Thoracic aorta (tissue), 2 donors: ENCODE data around the gene KIAA1217. TPM values are rescaled to one million over a fixed set of nuclear protein-coding genes. Genes with fewer than 3 reads are reported as not detected.

Experiments
- ATAC-seq: fragments of 150-250 bp; one replicate; pipeline ENCODE4 v1.8.0; 2017; ENCODE audit warnings: low read depth; ENCODE audit not compliant: insufficient number of reproducible peaks, low FRiP score
- DNase-seq: peaks from one replicate; pipeline ENCODE4 v3.0.0-alpha.2; 2020; ENCODE audit warnings: low spot score
- H3K27ac ChIP-seq, 2 donors: fragments of 200-600 bp; sonication (generic); 1 replicate in 1 of 2; 2 replicates in 1 of 2; pipeline ENCODE4 v1.5.1; 2016; ENCODE audit warnings: mild to moderate bottlenecking in 2 of 2, moderate library complexity in 2 of 2
- H3K27me3 ChIP-seq: fragments of 200-600 bp; sonication (generic); replicated peaks from 2 replicates; pipeline ENCODE4 v1.6.0; 2016; ENCODE audit warnings: mild to moderate bottlenecking; ENCODE audit not compliant: insufficient read depth
- H3K36me3 ChIP-seq: fragments of 200-600 bp; sonication (generic); one replicate; pipeline ENCODE4 v1.5.1; 2016
- H3K4me1 ChIP-seq, 2 donors: fragments of 200-600 bp; sonication (generic); 1 replicate in 1 of 2; 2 replicates in 1 of 2; pipeline versions ENCODE4 v1.5.1 to v1.6.0; 2016; ENCODE audit warnings: low read depth in 2 of 2, mild to moderate bottlenecking in 1 of 2; ENCODE audit not compliant: control insufficient read depth in 1 of 2
- H3K4me3 ChIP-seq: fragments of 200-600 bp; sonication (generic); 2 replicates; pipeline ENCODE4 v1.5.1; 2016; ENCODE audit warnings: mild to moderate bottlenecking
- H3K9me3 ChIP-seq: fragments of 200-600 bp; sonication (generic); 2 replicates; pipeline ENCODE4 v1.5.1; 2016
- total RNA-seq, 2 donors: library from RNA; depleted of rRNA; stranded (reverse); fragments of >200 nt; gene quantifications; one replicate each; pipeline versions ENCODE4 v1.1.0 to v1.2.3, GENCODE V29; 2016
- TF ChIP-seq, protein P1 (sequence below): fragments of 200-600 bp; sonication (generic); IDR thresholded peaks from one replicate; pipeline ENCODE4 v1.5.1; 2019; ENCODE audit warnings: antibody characterized with exemption

Gene KIAA1217
- total RNA-seq, 2 donors from 2014 or later = 15.2 to 15.6 TPM

DNA sequence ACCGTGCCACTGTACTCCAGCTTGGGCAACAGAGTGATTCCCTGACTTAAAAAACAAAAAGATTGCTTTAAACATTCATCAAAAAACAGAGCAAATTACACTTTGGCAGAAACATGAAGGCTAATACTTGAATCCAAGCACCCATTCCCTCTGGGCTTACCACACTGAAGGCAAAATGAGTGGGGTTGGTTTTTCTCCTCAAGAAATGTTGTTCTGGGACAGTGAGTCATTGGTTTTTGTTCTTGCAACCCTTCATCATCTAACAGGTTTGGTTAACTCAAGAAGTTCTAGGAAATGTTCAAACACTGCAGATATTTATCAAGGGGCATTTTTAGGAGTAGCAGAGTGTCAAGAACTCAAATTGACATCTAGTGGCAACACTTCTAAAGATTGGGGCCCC is 60.5 kb downstream of the KIAA1217 start:
- no peak for ATAC-seq
- DNase-seq = no peak
- TF ChIP-seq, protein P1, sequence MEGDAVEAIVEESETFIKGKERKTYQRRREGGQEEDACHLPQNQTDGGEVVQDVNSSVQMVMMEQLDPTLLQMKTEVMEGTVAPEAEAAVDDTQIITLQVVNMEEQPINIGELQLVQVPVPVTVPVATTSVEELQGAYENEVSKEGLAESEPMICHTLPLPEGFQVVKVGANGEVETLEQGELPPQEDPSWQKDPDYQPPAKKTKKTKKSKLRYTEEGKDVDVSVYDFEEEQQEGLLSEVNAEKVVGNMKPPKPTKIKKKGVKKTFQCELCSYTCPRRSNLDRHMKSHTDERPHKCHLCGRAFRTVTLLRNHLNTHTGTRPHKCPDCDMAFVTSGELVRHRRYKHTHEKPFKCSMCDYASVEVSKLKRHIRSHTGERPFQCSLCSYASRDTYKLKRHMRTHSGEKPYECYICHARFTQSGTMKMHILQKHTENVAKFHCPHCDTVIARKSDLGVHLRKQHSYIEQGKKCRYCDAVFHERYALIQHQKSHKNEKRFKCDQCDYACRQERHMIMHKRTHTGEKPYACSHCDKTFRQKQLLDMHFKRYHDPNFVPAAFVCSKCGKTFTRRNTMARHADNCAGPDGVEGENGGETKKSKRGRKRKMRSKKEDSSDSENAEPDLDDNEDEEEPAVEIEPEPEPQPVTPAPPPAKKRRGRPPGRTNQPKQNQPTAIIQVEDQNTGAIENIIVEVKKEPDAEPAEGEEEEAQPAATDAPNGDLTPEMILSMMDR = no peak
- Histone ChIP-seq H3K27ac (no peak overlapping the region), H3K36me3 (no peaks in the 10 kb centered on the region), H3K4me3 (no peak overlapping the region), H3K4me1 (no peaks in the 10 kb centered on the region), H3K27me3 (no peaks in the 10 kb centered on the region), H3K9me3 (no peaks in the 10 kb centered on the region)

DNA sequence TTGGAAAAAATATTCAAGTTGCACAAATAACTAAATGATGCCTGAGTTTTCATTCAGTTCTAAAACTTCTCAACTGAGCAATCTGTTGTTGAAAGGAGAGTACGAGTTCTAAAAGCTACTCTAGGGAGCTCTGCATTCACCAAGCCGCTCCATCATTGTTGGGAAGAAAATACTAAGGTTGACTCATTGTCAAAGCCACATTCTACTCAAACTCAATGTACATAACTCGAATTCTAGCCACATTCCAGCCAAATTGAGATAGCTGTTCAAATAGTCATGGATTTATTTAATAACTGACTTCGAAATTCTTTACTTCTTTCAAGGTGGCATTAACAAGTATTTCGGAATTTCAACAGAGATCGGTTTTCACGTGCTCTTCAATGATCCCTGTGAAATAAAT is 63.4 kb downstream of the KIAA1217 start:
- no peaks in the 10 kb centered on the region for H3K9me3 ChIP-seq
- H3K27me3 ChIP-seq = no peaks in the 10 kb centered on the region
- ATAC-seq (no peak), DNase-seq (no peak)
- H3K27ac ChIP-seq = no peak overlapping the region
- no peaks in the 10 kb centered on the region for H3K36me3 ChIP-seq
- TF ChIP-seq, protein P1 = no peak
- H3K4me3 ChIP-seq = no peak overlapping the region
- peaks cover 0 to 4% of the 10 kb centered on the region in 2 donors for H3K4me1 ChIP-seq

DNA sequence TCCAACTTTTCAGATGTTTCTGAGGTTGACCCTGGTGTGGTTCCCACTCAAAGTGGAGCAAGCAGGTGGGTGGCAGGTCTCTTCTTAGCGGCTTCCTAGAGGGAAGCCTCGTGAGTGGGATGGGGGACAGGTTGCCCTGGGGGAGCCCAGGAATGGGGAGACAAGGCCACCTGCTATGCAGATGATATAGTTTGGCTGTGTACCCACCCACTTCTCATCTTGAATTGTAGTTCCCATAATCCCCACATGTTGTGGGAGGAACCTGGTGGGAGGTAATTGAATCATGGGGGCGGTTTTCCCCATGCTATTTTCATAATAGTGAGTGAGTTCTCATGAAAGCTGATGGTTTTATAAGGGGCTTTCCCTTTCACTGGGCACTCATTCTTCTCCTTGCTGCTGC is 68.3 kb downstream of the KIAA1217 start:
- ATAC-seq = no peak
- H3K27me3 ChIP-seq = no peaks in the 10 kb centered on the region
- peak overlapping the region; percentile 67 to 76 for H3K27ac ChIP-seq
- H3K36me3 ChIP-seq = no peaks in the 10 kb centered on the region
- H3K4me1 ChIP-seq = peaks cover 0 to 8% of the 10 kb centered on the region in 2 donors
- DNase-seq = no peak
- H3K9me3 ChIP-seq = no peaks in the 10 kb centered on the region
- no peak overlapping the region for H3K4me3 ChIP-seq
- TF ChIP-seq, protein P1 = no peak

DNA sequence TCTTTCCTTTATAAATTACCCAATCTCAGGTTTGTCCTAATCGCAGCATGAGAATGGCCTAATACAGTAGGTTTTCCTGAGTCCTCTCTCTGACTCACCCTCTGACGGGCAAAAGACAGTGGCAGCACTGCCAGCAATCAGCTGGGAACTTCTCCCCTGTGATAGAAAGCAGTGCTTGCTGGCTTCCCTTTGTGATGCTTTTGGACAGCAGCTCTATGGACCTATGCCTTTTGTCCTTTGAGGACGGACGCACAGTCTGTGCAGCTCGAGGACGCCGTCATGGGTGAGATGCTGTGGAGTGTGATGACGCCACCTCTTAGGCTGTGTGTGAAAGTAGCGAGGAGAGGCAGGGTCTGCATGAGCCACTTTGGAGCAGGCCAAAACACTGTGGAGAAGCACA is 68.8 kb downstream of the KIAA1217 start:
- Histone ChIP-seq H3K9me3 (no peaks in the 10 kb centered on the region), H3K4me3 (peak overlapping the region; percentile 28), H3K36me3 (no peaks in the 10 kb centered on the region), H3K27ac (peak overlapping the region; percentile 67 to 76), H3K4me1 (peaks cover 0 to 8% of the 10 kb centered on the region in 2 donors), H3K27me3 (no peaks in the 10 kb centered on the region)
- TF ChIP-seq, protein P1 = no peak
- ATAC-seq (peak; percentile 64), DNase-seq (no peak)

DNA sequence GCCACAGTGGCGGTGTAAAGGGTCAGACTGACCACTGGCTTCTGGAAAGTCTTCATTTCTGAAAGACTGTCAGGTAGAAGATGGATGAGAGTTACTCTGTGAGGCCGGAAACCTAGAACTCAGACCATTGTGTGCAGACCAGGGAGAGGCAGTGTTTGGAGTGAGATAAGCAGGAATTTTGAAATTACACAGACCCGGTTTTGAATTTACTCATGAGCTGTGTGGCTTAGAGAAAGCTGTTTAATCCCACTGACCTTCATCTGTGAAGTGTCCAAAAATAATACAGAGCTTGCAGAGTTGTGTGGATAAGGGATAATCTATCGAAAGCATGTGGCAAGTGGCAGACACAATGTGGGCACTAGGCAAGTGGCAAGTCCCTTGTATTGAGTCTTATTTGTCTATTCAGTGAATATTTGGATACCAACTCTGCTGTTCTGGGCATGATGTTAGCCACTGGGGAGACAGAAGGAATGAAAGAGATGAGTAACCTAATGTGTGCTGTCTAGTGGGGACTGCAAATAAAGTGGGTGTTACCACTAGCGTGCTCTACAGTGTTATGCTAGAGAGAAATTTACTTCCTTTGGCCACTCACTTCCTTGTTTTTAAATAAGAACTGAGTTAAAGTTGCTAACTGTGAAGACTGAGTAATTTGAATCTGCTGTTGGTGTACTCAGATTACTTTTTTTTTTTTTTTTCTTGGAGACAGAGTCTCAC is 69.4 kb downstream of the KIAA1217 start:
- peaks cover 0 to 8% of the 10 kb centered on the region in 2 donors for H3K4me1 ChIP-seq
- no peaks in the 10 kb centered on the region for H3K36me3 ChIP-seq
- ATAC-seq (peak; percentile 69), DNase-seq (no peak)
- H3K4me3 ChIP-seq = peak overlapping the region; percentile 28
- H3K9me3 ChIP-seq = no peaks in the 10 kb centered on the region
- H3K27ac ChIP-seq = peak overlapping the region; percentile 67 to 76
- no peaks in the 10 kb centered on the region for H3K27me3 ChIP-seq
- TF ChIP-seq, protein P1 = no peak
